K562 (cell line): ENCODE data around the gene PPP1R15B. TPM values are rescaled to one million over a fixed set of nuclear protein-coding genes. Genes with fewer than 3 reads are reported as not detected.

ENCODE experiments used
- ATAC-seq: fragments of 200-7000 bp; cut with Tn5 transposase; 3 replicates; pipeline ENCODE4 v1.9.1; 2020; ENCODE audit warnings: moderate library complexity
- BruUV-seq: library from RNA; stranded (reverse); fragments of 400-500 nt; replicated peaks from 2 replicates; lab custom pipeline; 2021; lab: Mats Ljungman, UMichigan
- CTCF ChIA-PET: fragments of 300-600 bp; formaldehyde crosslinking; extraction: SDS; loops from one replicate; lab custom pipeline; 2021; ENCODE audit warnings: low intra/inter-chr PET ratio; lab: Yijun Ruan, JAX
- POLR2A ChIA-PET: fragments of 300-600, 350-650 bp; sonication (Branson Sonifier 250); formaldehyde crosslinking; extraction: SDS; loops from one replicate; lab custom pipeline; 2021; ENCODE audit warnings: antibody characterized with exemption, inconsistent platforms; lab: Yijun Ruan, JAX
- DNase-seq, 4 experiments: peaks; one replicate each; pipeline versions ENCODE4 v3.0.0 to v3.0.0-alpha.2; 2011 to 2018; ENCODE audit warnings: low spot score in 3 of 4, mixed read lengths in 3 of 4; ENCODE audit errors: extremely low read depth in 1 of 4
- FAIRE-seq: peaks from 2 replicates; lab custom pipeline; 2011; peaks lifted over from hg19 to GRCh38; lab: Jason Lieb, UNC
- H2AFZ ChIP-seq: 2 replicates; pipeline ENCODE4 v1.6.0; 2011; ENCODE audit warnings: low read depth, low read length, control low read depth, inconsistent platforms
- H3K27ac ChIP-seq: fragments of 200-600 bp; 3 replicates; pipeline ENCODE4 v1.8.0; 2011; ENCODE audit warnings: low read depth, mild to moderate bottlenecking, control low read depth, inconsistent platforms, low read length, moderate library complexity, mixed read lengths; ENCODE audit errors: extremely low read depth
- H3K27me3 ChIP-seq, 2 experiments: fragments of 300-600 bp in 1 of 2; 2 replicates in 1 of 2; 3 replicates in 1 of 2; pipeline versions ENCODE4 v1.6.0 to v1.8.0; 2011; ENCODE audit warnings: inconsistent platforms in 2 of 2, low read length in 2 of 2, mild to moderate bottlenecking in 1 of 2, mixed read lengths in 1 of 2, moderate library complexity in 1 of 2; ENCODE audit not compliant: control insufficient read depth in 2 of 2, insufficient read depth in 2 of 2
- H3K36me3 ChIP-seq: fragments of 300-600 bp; 3 replicates; pipeline ENCODE4 v1.8.0; 2011; ENCODE audit warnings: mild to moderate bottlenecking, low read length, inconsistent platforms; ENCODE audit not compliant: control insufficient read depth, insufficient read depth
- H3K4me1 ChIP-seq, 2 experiments: fragments of 200-600 bp in 1 of 2; replicated peaks in 1 of 2; 2 replicates in 1 of 2; 3 replicates in 1 of 2; pipeline versions ENCODE4 v1.5.1 to v1.8.0; 2011; ENCODE audit warnings: inconsistent platforms in 2 of 2, low read length in 2 of 2, mild to moderate bottlenecking in 1 of 2, mixed read lengths in 1 of 2, moderate library complexity in 1 of 2; ENCODE audit not compliant: control insufficient read depth in 2 of 2, insufficient read depth in 2 of 2
- H3K4me2 ChIP-seq: 2 replicates; pipeline ENCODE4 v1.6.1; 2011; ENCODE audit warnings: low read length, control low read depth, inconsistent platforms, mixed read lengths; ENCODE audit not compliant: insufficient read depth
- H3K4me3 ChIP-seq: fragments of 200-600 bp; sonication (generic), shearing (Covaris generic); 2 replicates; pipeline ENCODE4 v1.5.1; 2016; ENCODE audit warnings: control low read depth, inconsistent platforms
- H3K79me2 ChIP-seq: fragments of 200-600 bp; 3 replicates; pipeline ENCODE4 v1.8.0; 2011; ENCODE audit warnings: low read length, inconsistent platforms; ENCODE audit not compliant: control insufficient read depth, insufficient read depth
- H3K9ac ChIP-seq, 2 experiments: 2 replicates each; pipeline versions ENCODE4 v1.6.0 to v1.6.1; 2011; ENCODE audit warnings: low read depth in 2 of 2, low read length in 2 of 2, control low read depth in 1 of 2, inconsistent platforms in 1 of 2, mild to moderate bottlenecking in 1 of 2, mixed read lengths in 1 of 2; ENCODE audit not compliant: insufficient read depth in 1 of 2
- H3K9me1 ChIP-seq: one replicate; pipeline ENCODE4 v1.6.0; 2011; ENCODE audit warnings: inconsistent platforms, mild to moderate bottlenecking, low read length, moderate library complexity; ENCODE audit not compliant: control insufficient read depth, insufficient read depth
- H3K9me3 ChIP-seq: replicated peaks from 2 replicates; pipeline ENCODE4 v1.5.1; 2011; ENCODE audit warnings: low read depth, low read length, inconsistent platforms; ENCODE audit not compliant: control insufficient read depth, insufficient read depth
- H4K20me1 ChIP-seq: replicated peaks from 2 replicates; pipeline ENCODE4 v1.6.1; 2011; ENCODE audit warnings: low read length, inconsistent platforms, mixed read lengths; ENCODE audit not compliant: control insufficient read depth, insufficient read depth
- BCOR ChIP-seq: fragments of 450-650 bp; IDR thresholded peaks from 2 replicates; pipeline ENCODE4 v1.6.1; 2016
- HDAC2 ChIP-seq: fragments of 450-650 bp; IDR thresholded peaks from 2 replicates; pipeline ENCODE4 v1.6.1; 2016; ENCODE audit warnings: mild to moderate bottlenecking
- NFATC3 ChIP-seq: fragments of 450-650 bp; IDR thresholded peaks from 2 replicates; pipeline ENCODE4 v1.6.1; 2017; ENCODE audit warnings: mild to moderate bottlenecking
- POLR2AphosphoS2 ChIP-seq: IDR thresholded peaks from 2 replicates; pipeline ENCODE4 v1.6.1; 2012; ENCODE audit warnings: low read length, improper control_type of control experiment
- SMARCA5 ChIP-seq: fragments of 450-650 bp; IDR thresholded peaks from 2 replicates; pipeline ENCODE4 v1.6.1; 2016
- XRCC4 ChIP-seq: IDR thresholded peaks from one replicate; pipeline ENCODE4 v1.6.1; 2011; ENCODE audit not compliant: insufficient read depth, insufficient read length; ENCODE audit errors: extremely low read depth
- ZNF121 ChIP-seq: sonication (generic); formaldehyde crosslinking; conservative IDR thresholded peaks from 2 replicates; pipeline ENCODE4 v1.8.0; 2022; ENCODE audit warnings: missing genetic modification reagents
- WGBS: fragments of 100-300 bp; shearing (Covaris generic); methylation state at CpG from one replicate; pipeline ENCODE4 v1.1.6; 2016; ENCODE audit warnings: low coverage, mixed read lengths; ENCODE audit not compliant: insufficient coverage; ENCODE audit errors: missing lambda C conversion rate; 5-methylcytosine and 5-hydroxymethylcytosine counted together
- in situ Hi-C: fragments of 300-500 bp; cut with MboI; formaldehyde crosslinking; loops from 4 replicates; pipeline ENCODE4 v1.15.0; 2018; ENCODE audit warnings: inconsistent platforms, mixed read lengths
- intact Hi-C: fragments of 100-400 bp; cut with micrococcal nuclease; formaldehyde crosslinking; loops from 2 replicates; pipeline ENCODE4 v1.14.2; 2022
- polyA plus RNA-seq, 8 experiments: library from polyadenylated mRNA; depleted of rRNA in 4 of 8; stranded (reverse) in 5 of 8; unstranded in 3 of 8; fragments of >200 nt; fragmentation: Nextera tagmentation in 2 of 8; fragmentation: Illumina TruSeq in 1 of 8; extraction: Ambion mirVana in 2 of 8; extraction: Trizol in 1 of 8; gene quantifications; 2 replicates each; pipeline versions ENCODE4 v1.2.1 to v1.2.3, GENCODE V29; 2011 to 2014; ENCODE audit warnings: inconsistent platforms in 1 of 8, missing spikeins in 1 of 8
- total RNA-seq, 7 experiments: library from RNA; depleted of rRNA in 6 of 7; stranded (reverse); fragments of >200 nt in 6 of 7; fragmentation: Illumina TruSeq in 2 of 7; extraction: Trizol in 2 of 7; gene quantifications; 2 replicates each; pipeline versions ENCODE4 v1.2.1 to v1.2.3, GENCODE V29; 2011 to 2021; ENCODE audit warnings: low replicate concordance in 1 of 7

PPP1R15B gene
- total and polyA plus RNA-seq, 9 of the 15 experiments (the other 6 are each of a cell fraction or from before 2014, with no cell fraction given): 17.0 to 48.1 (median 30.8) TPM

DNA sequence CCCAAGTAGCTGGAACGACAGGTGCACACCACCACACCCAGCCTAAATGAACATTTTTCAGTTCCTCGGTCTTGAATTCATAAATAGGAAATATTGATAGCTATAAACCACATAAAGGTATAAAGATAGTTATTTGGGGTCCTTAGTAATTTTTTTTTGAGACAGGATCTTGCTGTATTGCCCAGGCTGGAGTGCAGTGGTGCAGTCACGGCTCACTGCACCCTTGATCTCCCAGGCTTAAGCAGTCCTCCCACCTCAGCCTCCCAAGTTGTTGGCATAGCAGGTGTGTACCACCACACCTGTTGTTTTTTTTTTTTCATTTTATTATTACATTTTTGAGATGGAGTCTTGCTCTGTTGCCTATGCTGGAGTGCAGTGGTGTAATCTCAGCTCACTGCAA lies 3.7 kb upstream of the PPP1R15B start:
- POLR2A ChIA-PET: no interaction called here
- BruUV-seq: no TSS peak
- Histone ChIP-seq H3K4me3 (no peak overlapping the region), H3K4me2 (no peak overlapping the region), H3K9me1 (no peaks in the 10 kb centered on the region), H3K79me2 (peaks cover 14% of the 10 kb centered on the region), H3K9ac (no peak overlapping the region), H2AFZ (no peak overlapping the region), H4K20me1 (peaks cover 12% of the 10 kb centered on the region), H3K27ac (no peak overlapping the region), H3K27me3 (no peaks in the 10 kb centered on the region), H3K36me3 (peaks cover 6% of the 10 kb centered on the region; the same call in 2 of the 3 replicates), H3K4me1 (peaks cover 34 to 40% of the 10 kb centered on the region in 2 experiments), H3K9me3 (no peaks in the 10 kb centered on the region)
- intact Hi-C loops (no loop called here), in situ Hi-C loops (no loop called here)
- CTCF ChIA-PET: interaction anchor here (0.7 kb wide), 1 partner anchor 828 kb away, joined by 3 read pairs; no protein-coding TSS in a partner anchor
- TF ChIP-seq HDAC2 (no peak), XRCC4 (no peak), ZNF121 (peak; percentile 87), BCOR (peak; percentile 67), POLR2AphosphoS2 (no peak)
- 69% methylated on average over 3 of the region's 3 CpGs for WGBS
- DNase-seq (no peak), FAIRE-seq (no peak), ATAC-seq (no peak)

DNA sequence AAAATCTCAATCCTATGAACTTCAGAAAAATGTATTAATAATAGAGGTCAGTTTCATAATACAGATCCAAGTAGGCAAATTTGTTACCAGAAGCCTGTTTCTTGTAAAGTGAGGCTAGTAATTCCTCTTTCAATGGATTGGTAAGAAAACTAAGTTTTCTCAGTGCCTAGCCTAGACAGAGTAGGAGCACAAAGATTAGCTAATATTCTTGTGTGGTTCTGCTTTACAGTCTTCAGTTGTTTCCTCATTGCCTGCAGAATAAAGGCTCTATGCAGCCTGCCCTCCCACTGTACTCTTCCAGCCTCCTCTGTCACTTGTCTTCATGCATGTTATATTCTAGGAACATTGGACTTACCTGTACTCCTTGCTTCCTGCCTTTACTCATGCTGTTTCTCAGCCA lies 2.4 kb upstream of the PPP1R15B start:
- DNase-seq (no peak), FAIRE-seq (no peak), ATAC-seq (no peak)
- H3K27ac ChIP-seq: no peak overlapping the region
- POLR2A ChIA-PET: interaction anchor here (0.6 to 1.3 kb wide), 3 partner anchors 15 to 1086 kb away, joined by 3 to 5 read pairs (median 3); no protein-coding TSS in a partner anchor
- H3K4me2 ChIP-seq: no peak overlapping the region
- CTCF ChIA-PET: no interaction called here
- H4K20me1 ChIP-seq: peaks cover 25% of the 10 kb centered on the region
- in situ Hi-C loops (no loop called here), intact Hi-C loops (loop anchor here (5.0 kb wide), 1 partner anchor 93 kb away; no protein-coding TSS in a partner anchor)
- H3K4me3 ChIP-seq: no peak overlapping the region
- no peak overlapping the region for H2AFZ ChIP-seq
- no peaks in the 10 kb centered on the region for H3K9me3 ChIP-seq
- peaks cover 27% of the 10 kb centered on the region for H3K79me2 ChIP-seq
- TF ChIP-seq SMARCA5 (no peak), NFATC3 (no peak)
- H3K4me1 ChIP-seq: peaks cover 28 to 31% of the 10 kb centered on the region in 2 experiments
- no peaks in the 10 kb centered on the region for H3K27me3 ChIP-seq
- no peak overlapping the region for H3K9ac ChIP-seq
- H3K9me1 ChIP-seq: no peaks in the 10 kb centered on the region
- H3K36me3 ChIP-seq: peaks cover 18% of the 10 kb centered on the region
- BruUV-seq: no TSS peak
